ENCODE measurements around the gene ITGAL.

ITGAL gene

GRCh38 chr16:30472328-30472942 lies at the start of gene ITGAL:
Gene ITGAL (plus strand): TSS chr16:30472742. CDS start chr16:30472838, 96 bp downstream.
- DNase-seq: peak; percentile 76

GRCh38 chr16:30428055-30428454 lies 44.5 kb upstream of the ITGAL start:
- DNase-seq: no peak

- DNase-seq: no peak
These were observed 43.2 kb upstream of the ITGAL start for GRCh38 chr16:30429418-30429677.

GRCh38 chr16:30429678-30430427 lies 42.7 kb upstream of the ITGAL start, which contains the start of gene DCTPP1:
Gene DCTPP1 (minus strand): TSS chr16:30430030. CDS start chr16:30429980, 50 bp downstream.
- peak; percentile 100 for DNase-seq

- no peak for DNase-seq
These were observed 42.0 kb upstream of the ITGAL start for GRCh38 chr16:30430428-30430970.

GRCh38 chr16:30434852-30435251 lies 37.7 kb upstream of the ITGAL start:
- no peak for DNase-seq

GRCh38 chr16:30437511-30438046 lies 35.0 kb upstream of the ITGAL start:
- no peak for DNase-seq

GRCh38 chr16:30438835-30439234 lies 33.7 kb upstream of the ITGAL start:
- no peak for DNase-seq

- peak; percentile 44 for DNase-seq
These were observed 32.7 kb upstream of the ITGAL start for GRCh38 chr16:30439720-30440348.

- DNase-seq: no peak
These were observed 28.9 kb upstream of the ITGAL start for GRCh38 chr16:30443631-30444030.

- DNase-seq: no peak
These were observed 28.1 kb upstream of the ITGAL start for GRCh38 chr16:30444231-30445148.

- DNase-seq: no peak
These were observed 27.5 kb upstream of the ITGAL start for GRCh38 chr16:30445149-30445407.

GRCh38 chr16:30445408-30446202 lies 26.9 kb upstream of the ITGAL start, which contains the start of gene SEPHS2:
Gene SEPHS2 (minus strand): TSS chr16:30445874. CDS start chr16:30445727, 147 bp downstream.
- peak; percentile 99 for DNase-seq

GRCh38 chr16:30446203-30446595 lies 26.3 kb upstream of the ITGAL start:
- DNase-seq: no peak

GRCh38 chr16:30447512-30448226 lies 24.9 kb upstream of the ITGAL start:
- DNase-seq: peak; percentile 52

- no peak for DNase-seq
These were observed 23.5 kb upstream of the ITGAL start for GRCh38 chr16:30449116-30449435.

- peak; percentile 59 for DNase-seq
These were observed 19.6 kb upstream of the ITGAL start for GRCh38 chr16:30452709-30453580.

- no peak for DNase-seq
These were observed 16.2 kb upstream of the ITGAL start for GRCh38 chr16:30456302-30456701.

- DNase-seq: no peak
These were observed 15.3 kb upstream of the ITGAL start for GRCh38 chr16:30457256-30457655.

Measured in hematopoietic multipotent progenitor cell treated with erythropoietin and hydrocortisone succinate and interleukin-3 and kit ligand, for 6 days (in vitro differentiated cells).